ENCODE measurements around the gene DNAJC18.

- TF ChIP-seq CTCF (IDR thresholded peaks at IDR 0.05) = no peak
- no peak for TF ChIP-seq POLR2A (IDR thresholded peaks at IDR 0.05)
Measured at GRCh38 chr5:139453683-139454567, 14.6 kb upstream of the DNAJC18 start.

All from breast epithelium (tissue), 3 donors.